WERI-Rb-1 (cell line): ENCODE data around the gene TIMP4.

Experiments used
- DNase-seq: peaks from one replicate; pipeline ENCODE4 v3.0.0-alpha.2; 2020
- H3K27ac ChIP-seq: fragments of 250-450 bp; sonication (Bioruptor Pico); 2 replicates; pipeline ENCODE4 v1.5.1; 2020; ENCODE audit warnings: mild to moderate bottlenecking, moderate library complexity
- H3K27me3 ChIP-seq: fragments of 250-450 bp; sonication (Bioruptor Pico); 2 replicates; pipeline ENCODE4 v1.5.1; 2021; ENCODE audit warnings: mild to moderate bottlenecking, low read depth, moderate library complexity; ENCODE audit not compliant: insufficient read depth, severe bottlenecking
- H3K36me3 ChIP-seq: fragments of 250-450 bp; sonication (Bioruptor Pico); 2 replicates; pipeline ENCODE4 v1.5.1; 2020; ENCODE audit warnings: mild to moderate bottlenecking, moderate library complexity
- H3K4me3 ChIP-seq: 2 replicates; pipeline ENCODE4 v1.5.1; 2011; ENCODE audit warnings: low read depth, mild to moderate bottlenecking, control low read depth, low read length
- H3K9me3 ChIP-seq: fragments of 250-450 bp; sonication (Bioruptor Pico); 2 replicates; pipeline ENCODE4 v1.5.1; 2021; ENCODE audit warnings: mild to moderate bottlenecking, moderate library complexity; ENCODE audit not compliant: severe bottlenecking
- CTCF ChIP-seq: IDR thresholded peaks from 2 replicates; pipeline ENCODE4 v1.5.1; 2011; ENCODE audit warnings: low read depth, mild to moderate bottlenecking, control low read depth, inconsistent platforms, low read length

TIMP4 gene

GRCh38 chr3:12188681-12189287, 30.1 kb upstream of the TIMP4 start:
- H3K27me3 ChIP-seq, result no peaks in the 10 kb centered on the region
- H3K27ac ChIP-seq, result peak overlapping the region; percentile 26; the same call in 1 of the 2 replicates

GRCh38 chr3:12188328-12188648, 29.6 kb upstream of the TIMP4 start:
- H3K36me3 ChIP-seq, result no peaks in the 10 kb centered on the region
- peak; percentile 23 for DNase-seq
- H3K27me3 ChIP-seq, result no peaks in the 10 kb centered on the region
- no peaks in the 10 kb centered on the region for H3K9me3 ChIP-seq
- TF ChIP-seq CTCF, result no peak
- H3K27ac ChIP-seq, result no peak overlapping the region
- H3K4me3 ChIP-seq, result no peak overlapping the region

More at GRCh38 chr3:12188681-12189287, 30.1 kb upstream of the TIMP4 start:
- peak; percentile 60 for DNase-seq
- TF ChIP-seq CTCF, result no peak
- Histone ChIP-seq H3K4me3 (no peak overlapping the region), H3K36me3 (no peaks in the 10 kb centered on the region), H3K9me3 (no peaks in the 10 kb centered on the region)

GRCh38 chr3:12187448-12188327, 29.0 kb upstream of the TIMP4 start:
- Histone ChIP-seq H3K27me3 (no peaks in the 10 kb centered on the region), H3K27ac (no peak overlapping the region), H3K9me3 (no peaks in the 10 kb centered on the region), H3K36me3 (no peaks in the 10 kb centered on the region), H3K4me3 (no peak overlapping the region)
- no peak for DNase-seq
- no peak for TF ChIP-seq CTCF

- Histone ChIP-seq H3K27ac (no peak overlapping the region), H3K9me3 (no peaks in the 10 kb centered on the region), H3K4me3 (no peak overlapping the region), H3K27me3 (no peaks in the 10 kb centered on the region), H3K36me3 (no peaks in the 10 kb centered on the region)
- TF ChIP-seq CTCF, result no peak
- DNase-seq, result no peak
Measured at GRCh38 chr3:12186515-12187286, 28.0 kb upstream of the TIMP4 start.

- Histone ChIP-seq H3K4me3 (no peak overlapping the region), H3K36me3 (no peaks in the 10 kb centered on the region), H3K27me3 (no peaks in the 10 kb centered on the region), H3K27ac (no peak overlapping the region), H3K9me3 (no peaks in the 10 kb centered on the region)
- no peak for DNase-seq
- TF ChIP-seq CTCF, result no peak
Measured at GRCh38 chr3:12186046-12186445, 27.3 kb upstream of the TIMP4 start.
